ENCODE data around the gene TNIK. TPM values are rescaled to one million over a fixed set of nuclear protein-coding genes. Genes with fewer than 3 reads are reported as not detected.

Gene TNIK
- total RNA-seq, 1 donor from 2014 or later: 2.5 TPM

DNA sequence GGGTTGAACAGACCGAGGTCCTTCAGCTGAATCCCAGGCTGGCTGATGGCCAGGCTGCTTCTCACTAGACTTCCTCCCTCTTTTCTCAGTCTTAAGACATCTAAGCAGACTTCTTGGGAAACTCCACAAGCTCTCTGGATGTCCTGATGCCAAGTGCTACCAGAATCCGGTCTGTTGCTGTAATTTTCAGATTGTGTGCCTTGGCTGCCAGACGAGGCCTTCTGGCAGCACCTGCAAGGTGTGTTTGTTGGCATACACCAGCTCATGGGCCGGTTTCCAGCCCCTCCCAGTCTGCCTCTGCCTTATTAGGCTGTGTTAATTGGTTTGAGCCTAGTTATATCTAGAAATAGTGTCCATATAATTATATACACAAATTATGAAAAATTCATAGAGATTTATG lies 120.6 kb downstream of the TNIK start:
- CTCF ChIA-PET: no interaction called here
- ATAC-seq (ENCODE audit: low read depth) (no peak), DNase-seq (no peak)
- no peak overlapping the region for H3K27ac Mint-ChIP-seq
- H3K9me3 Mint-ChIP-seq: no peaks in the 10 kb centered on the region
- intact Hi-C loops (cut with micrococcal nuclease): no loop called here
- TF ChIP-seq, protein P1, sequence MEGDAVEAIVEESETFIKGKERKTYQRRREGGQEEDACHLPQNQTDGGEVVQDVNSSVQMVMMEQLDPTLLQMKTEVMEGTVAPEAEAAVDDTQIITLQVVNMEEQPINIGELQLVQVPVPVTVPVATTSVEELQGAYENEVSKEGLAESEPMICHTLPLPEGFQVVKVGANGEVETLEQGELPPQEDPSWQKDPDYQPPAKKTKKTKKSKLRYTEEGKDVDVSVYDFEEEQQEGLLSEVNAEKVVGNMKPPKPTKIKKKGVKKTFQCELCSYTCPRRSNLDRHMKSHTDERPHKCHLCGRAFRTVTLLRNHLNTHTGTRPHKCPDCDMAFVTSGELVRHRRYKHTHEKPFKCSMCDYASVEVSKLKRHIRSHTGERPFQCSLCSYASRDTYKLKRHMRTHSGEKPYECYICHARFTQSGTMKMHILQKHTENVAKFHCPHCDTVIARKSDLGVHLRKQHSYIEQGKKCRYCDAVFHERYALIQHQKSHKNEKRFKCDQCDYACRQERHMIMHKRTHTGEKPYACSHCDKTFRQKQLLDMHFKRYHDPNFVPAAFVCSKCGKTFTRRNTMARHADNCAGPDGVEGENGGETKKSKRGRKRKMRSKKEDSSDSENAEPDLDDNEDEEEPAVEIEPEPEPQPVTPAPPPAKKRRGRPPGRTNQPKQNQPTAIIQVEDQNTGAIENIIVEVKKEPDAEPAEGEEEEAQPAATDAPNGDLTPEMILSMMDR (IDR thresholded peaks at IDR 0.05): no peak
- H3K36me3 Mint-ChIP-seq (ENCODE audit: low read depth): no peaks in the 10 kb centered on the region
- H3K27me3 Mint-ChIP-seq: no peaks in the 10 kb centered on the region
- no peak overlapping the region for H3K4me3 Mint-ChIP-seq
- H3K4me1 Mint-ChIP-seq: no peaks in the 10 kb centered on the region
- POLR2A ChIA-PET: no interaction called here

DNA sequence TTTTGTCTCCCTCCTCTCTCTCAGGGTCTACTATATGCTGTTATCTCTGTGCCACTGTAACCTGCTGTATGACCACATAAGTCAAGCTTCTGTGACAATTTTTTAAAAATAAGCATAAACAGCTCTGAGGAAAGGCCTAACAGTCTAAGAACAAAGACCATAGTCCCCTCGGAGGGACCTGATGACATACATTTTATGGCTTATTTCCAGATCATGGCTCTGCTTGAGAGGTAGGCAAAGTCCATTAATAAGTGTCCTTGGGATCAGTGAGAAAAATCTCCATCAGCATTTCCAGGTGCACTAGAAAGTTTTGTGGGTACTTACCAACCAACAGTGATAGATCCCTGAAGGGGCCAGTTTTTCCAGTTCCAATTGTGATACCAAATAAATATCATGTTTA lies 123.8 kb downstream of the TNIK start:
- Mint-ChIP-seq H3K27ac (no peak overlapping the region), H3K4me1 (no peaks in the 10 kb centered on the region), H3K4me3 (no peak overlapping the region), H3K27me3 (no peaks in the 10 kb centered on the region), H3K36me3 (ENCODE audit: low read depth) (no peaks in the 10 kb centered on the region), H3K9me3 (no peaks in the 10 kb centered on the region)
- ATAC-seq (ENCODE audit: low read depth): no peak
- POLR2A ChIA-PET: no interaction called here
- intact Hi-C loops (cut with micrococcal nuclease): no loop called here
- CTCF ChIA-PET: no interaction called here
- no peak for DNase-seq
- TF ChIP-seq, protein P1 (IDR thresholded peaks at IDR 0.05): no peak

DNA sequence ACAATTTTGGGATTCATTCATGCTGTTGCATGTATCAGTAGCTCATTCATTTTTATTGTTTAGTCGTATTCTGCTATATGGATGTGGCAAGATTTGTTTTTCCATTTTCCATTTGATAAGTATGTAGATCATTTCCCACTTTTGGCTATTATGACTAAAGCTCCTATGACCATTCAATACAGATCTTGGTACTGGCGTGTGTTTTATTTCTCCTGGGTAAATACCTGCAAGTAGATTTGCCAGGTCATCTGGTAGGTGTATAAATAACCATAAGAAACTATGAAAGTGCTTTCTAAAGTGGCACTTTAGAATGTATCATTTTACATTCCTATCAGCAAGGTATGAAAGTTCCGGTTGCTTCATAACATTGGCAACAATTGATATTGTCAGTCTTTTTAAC lies 124.6 kb downstream of the TNIK start:
- Mint-ChIP-seq H3K4me1 (no peaks in the 10 kb centered on the region), H3K9me3 (no peaks in the 10 kb centered on the region), H3K27ac (no peak overlapping the region), H3K4me3 (no peak overlapping the region), H3K27me3 (no peaks in the 10 kb centered on the region), H3K36me3 (ENCODE audit: low read depth) (no peaks in the 10 kb centered on the region)
- DNase-seq: no peak
- POLR2A ChIA-PET: no interaction called here
- intact Hi-C loops (cut with micrococcal nuclease): no loop called here
- ATAC-seq (ENCODE audit: low read depth): no peak
- TF ChIP-seq, protein P1 (IDR thresholded peaks at IDR 0.05): no peak
- CTCF ChIA-PET: no interaction called here

DNA sequence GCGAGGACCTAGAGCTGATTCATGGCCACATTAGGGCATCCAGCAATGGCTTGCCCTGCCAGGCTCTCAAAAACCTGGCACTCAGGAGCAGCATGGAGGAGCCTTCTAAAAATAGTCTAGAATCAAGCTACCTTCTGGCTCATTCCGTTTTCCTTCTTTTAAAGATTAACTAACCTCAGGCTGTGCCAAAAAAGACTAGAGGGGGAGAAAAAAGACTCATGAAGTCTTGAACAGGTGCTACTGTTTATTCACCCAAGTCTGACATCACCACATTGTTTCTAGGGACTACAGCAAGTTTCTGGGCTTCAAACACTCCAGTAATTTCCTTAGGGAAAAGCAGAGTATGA lies 125.8 kb downstream of the TNIK start:
- ATAC-seq (ENCODE audit: low read depth) (no peak), DNase-seq (no peak)
- TF ChIP-seq, protein P1 (IDR thresholded peaks at IDR 0.05): no peak
- Mint-ChIP-seq H3K27ac (no peak overlapping the region), H3K9me3 (no peaks in the 10 kb centered on the region), H3K27me3 (no peaks in the 10 kb centered on the region), H3K36me3 (ENCODE audit: low read depth) (no peaks in the 10 kb centered on the region), H3K4me3 (no peak overlapping the region), H3K4me1 (no peaks in the 10 kb centered on the region)
- POLR2A ChIA-PET: no interaction called here
- CTCF ChIA-PET: no interaction called here
- intact Hi-C loops (cut with micrococcal nuclease): no loop called here

DNA sequence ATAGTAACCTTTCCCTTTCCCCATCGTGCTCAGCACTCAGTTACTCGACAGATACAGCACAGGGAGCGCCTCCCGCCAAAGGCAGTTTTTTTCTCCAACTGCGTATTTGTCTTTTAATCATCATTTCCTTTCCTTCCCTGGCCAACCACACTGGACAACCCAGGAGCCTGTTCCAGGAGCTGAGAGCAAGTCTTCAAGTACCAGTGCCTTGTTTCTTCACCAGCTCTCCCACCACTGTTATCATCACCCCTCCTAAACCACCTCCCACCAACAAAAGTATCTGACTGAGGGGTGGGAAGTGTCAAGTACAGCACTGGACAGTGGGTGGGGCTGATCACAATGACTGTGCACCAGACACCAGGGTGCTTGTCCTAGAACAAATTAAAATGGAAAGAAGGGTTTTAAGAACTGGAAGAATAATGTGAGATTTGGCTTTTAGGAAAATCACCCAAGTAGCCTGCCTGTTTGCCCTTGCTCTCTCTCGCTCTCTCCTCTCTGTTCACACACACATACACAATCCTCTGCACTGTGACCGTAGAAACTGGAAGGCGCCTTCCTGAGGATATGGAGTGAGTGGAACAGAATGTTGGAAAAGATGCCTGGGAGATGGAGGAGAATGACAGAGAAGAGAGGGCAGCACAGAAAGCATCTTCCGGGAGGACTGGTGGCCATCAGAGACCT lies 126.3 kb downstream of the TNIK start:
- no peaks in the 10 kb centered on the region for H3K27me3 Mint-ChIP-seq
- H3K27ac Mint-ChIP-seq: no peak overlapping the region
- H3K36me3 Mint-ChIP-seq (ENCODE audit: low read depth): no peaks in the 10 kb centered on the region
- DNase-seq (no peak), ATAC-seq (ENCODE audit: low read depth) (no peak)
- H3K4me3 Mint-ChIP-seq: no peak overlapping the region
- intact Hi-C loops (cut with micrococcal nuclease): no loop called here
- TF ChIP-seq, protein P1 (IDR thresholded peaks at IDR 0.05): no peak
- POLR2A ChIA-PET: no interaction called here
- CTCF ChIA-PET: no interaction called here
- peaks cover 1% of the 10 kb centered on the region for H3K4me1 Mint-ChIP-seq
- H3K9me3 Mint-ChIP-seq: no peaks in the 10 kb centered on the region
